Stomach (tissue), 9 donors: ENCODE results near the gene STX2. TPM values are rescaled to one million over a fixed set of nuclear protein-coding genes. Genes with fewer than 3 reads are reported as not detected.
"Not testable (repeated sequence)": the region's sequence is repeated elsewhere in the genome, so short reads cannot be mapped to it uniquely, and the experiment has no call there.

Experiments
- DNase-seq, 2 donors: peaks; one replicate each; pipeline versions ENCODE4 v3.0.0 to v3.0.0-alpha.2; 2013 to 2019
- H3K27ac ChIP-seq, 5 donors: fragments of 200-600 bp in 4 of 5; sonication (generic) in 4 of 5; one replicate each; pipeline ENCODE4 v1.5.1; 2013 to 2019; ENCODE audit warnings: mild to moderate bottlenecking in 1 of 5, moderate library complexity in 1 of 5
- H3K27me3 ChIP-seq, 3 donors: fragments of 200-600 bp; sonication (generic); one replicate each; pipeline ENCODE4 v1.5.1; 2017 to 2019; ENCODE audit warnings: mixed run types in 1 of 3
- H3K36me3 ChIP-seq, 4 donors: fragments of 200-600 bp; sonication (generic); 1 replicate in 3 of 4; 2 replicates in 1 of 4; pipeline ENCODE4 v1.5.1; 2016 to 2019
- H3K4me1 ChIP-seq, 4 donors: fragments of 200-600 bp; sonication (generic); one replicate each; pipeline ENCODE4 v1.5.1; 2016 to 2019
- H3K4me3 ChIP-seq, 4 donors: fragments of 200-600 bp; sonication (generic) in 3 of 4; one replicate each; pipeline ENCODE4 v1.5.1; 2016 to 2019; ENCODE audit warnings: mild to moderate bottlenecking in 1 of 4
- H3K9me3 ChIP-seq, 4 donors: fragments of 200-600 bp; sonication (generic); one replicate each; pipeline ENCODE4 v1.5.1; 2016 to 2019
- CTCF ChIP-seq, 7 experiments: fragments of 450-650 bp in 4 of 7; fragments of 200-600 bp in 3 of 7; sonication (generic) in 3 of 7; IDR thresholded peaks; one replicate each; pipeline ENCODE4 v1.5.1; 2016 to 2019; ENCODE audit warnings: antibody characterized with exemption in 7 of 7, control low read depth in 2 of 7, mild to moderate bottlenecking in 1 of 7
- EP300 ChIP-seq: sonication (generic); formaldehyde crosslinking; IDR thresholded peaks from one replicate; pipeline ENCODE4 v1.6.1; 2017; ENCODE audit warnings: antibody characterized with exemption
- POLR2A ChIP-seq, 4 donors: fragments of 450-650 bp; IDR thresholded peaks; one replicate each; pipeline ENCODE4 v1.6.1; 2016; ENCODE audit warnings: antibody characterized with exemption in 4 of 4, control low read depth in 2 of 4, mild to moderate bottlenecking in 1 of 4, moderate library complexity in 1 of 4
- POLR2AphosphoS5 ChIP-seq, 3 donors: sonication (generic); formaldehyde crosslinking; IDR thresholded peaks; one replicate each; pipeline ENCODE4 v1.6.1; 2016; ENCODE audit warnings: antibody characterized with exemption in 3 of 3
- WGBS, 5 donors: extraction: QIAGEN DNeasy Blood & Tissue Kit in 3 of 5; methylation state at CpG; one replicate each; pipeline versions ENCODE4 v1.1.5 to v1.1.7; 2013 to 2018; 5-methylcytosine and 5-hydroxymethylcytosine counted together
- intact Hi-C: fragments of 100-400 bp; cut with DNase I; formaldehyde crosslinking; loops from one replicate; pipeline ENCODE4 v1.15.1; 2023; ENCODE audit warnings: low total_unique reads
- polyA plus RNA-seq, 3 donors: library from polyadenylated mRNA; stranded (reverse); fragments of 200-250 nt; gene quantifications; one replicate each; pipeline ENCODE4 v1.2.3, GENCODE V29; 2013
- total RNA-seq, 5 donors: library from RNA; depleted of rRNA; stranded (reverse); fragments of >200 nt; gene quantifications; one replicate each; pipeline versions ENCODE4 v1.1.0 to v1.2.3, GENCODE V29; 2014 to 2016
- donor health status: healthy with polysubstance abuse.
- donor health status: Bipolar disorder and iron deficiency.
- donor health status: healthy.

Gene STX2
- total and polyA plus RNA-seq, 8 donors: 5.3 to 27.2 (median 8.7) TPM

GRCh38 chr12:130877333-130877732 lies 38.3 kb upstream of the STX2 start:
- H3K27ac ChIP-seq: no peak overlapping the region
- no peaks in the 10 kb centered on the region for H3K9me3 ChIP-seq
- H3K4me3 ChIP-seq: no peak overlapping the region
- H3K27me3 ChIP-seq: no peaks in the 10 kb centered on the region
- WGBS, 5 donors: 81 to 89% (median 86%) methylated on average over 3 of the region's 3 CpGs
- no peak for DNase-seq
- H3K36me3 ChIP-seq: peaks cover 25 to 50% (median 45%) of the 10 kb centered on the region in 4 donors
- peaks cover 8 to 36% (median 22%) of the 10 kb centered on the region in 4 donors for H3K4me1 ChIP-seq
- intact Hi-C loops: no loop called here
- TF ChIP-seq POLR2AphosphoS5 (IDR thresholded peaks at IDR 0.05) (no peak), POLR2A (IDR thresholded peaks at IDR 0.05) (no peak), CTCF (IDR thresholded peaks at IDR 0.05) (no peak), EP300 (no peak)

- peaks cover 25 to 50% (median 45%) of the 10 kb centered on the region in 4 donors for H3K36me3 ChIP-seq
- H3K4me3 ChIP-seq: no peak overlapping the region
- no peaks in the 10 kb centered on the region for H3K27me3 ChIP-seq
- TF ChIP-seq EP300: no peak
- no peak for TF ChIP-seq POLR2A (IDR thresholded peaks at IDR 0.05)
- no peak for TF ChIP-seq POLR2AphosphoS5 (IDR thresholded peaks at IDR 0.05)
- peaks cover 8 to 36% (median 22%) of the 10 kb centered on the region in 4 donors for H3K4me1 ChIP-seq
- no peak overlapping the region for H3K27ac ChIP-seq
- 73 to 80% (median 78%) methylated on average over 3 of the region's 3 CpGs for WGBS, 5 donors
- DNase-seq: no peak
- H3K9me3 ChIP-seq: no peaks in the 10 kb centered on the region
- intact Hi-C loops: no loop called here
Measured at GRCh38 chr12:130876758-130877157, 37.7 kb upstream of the STX2 start.

- Histone ChIP-seq H3K4me1 (peaks cover 11 to 38% (median 24%) of the 10 kb centered on the region in 4 donors), H3K27ac (no peak overlapping the region), H3K4me3 (no peak overlapping the region), H3K27me3 (no peaks in the 10 kb centered on the region), H3K9me3 (no peaks in the 10 kb centered on the region), H3K36me3 (peaks cover 25 to 50% (median 45%) of the 10 kb centered on the region in 4 donors)
- DNase-seq: no peak
- TF ChIP-seq POLR2A (IDR thresholded peaks at IDR 0.05): no peak
- no peak for TF ChIP-seq EP300
- TF ChIP-seq POLR2AphosphoS5 (IDR thresholded peaks at IDR 0.05): no peak
- no peak for TF ChIP-seq CTCF (IDR thresholded peaks at IDR 0.05)
- intact Hi-C loops: no loop called here
Measured at GRCh38 chr12:130876297-130876696, 37.2 kb upstream of the STX2 start.

GRCh38 chr12:130875708-130876107 lies 36.7 kb upstream of the STX2 start:
- H3K36me3 ChIP-seq: peaks cover 25 to 50% (median 45%) of the 10 kb centered on the region in 4 donors
- H3K4me1 ChIP-seq: peaks cover 15 to 44% (median 30%) of the 10 kb centered on the region in 4 donors
- WGBS, 5 donors: 80 to 90% (median 88%) methylated on average over 11 of the region's 11 CpGs
- DNase-seq, H3K27ac ChIP-seq, H3K4me3 ChIP-seq, intact Hi-C loops, H3K9me3 ChIP-seq, H3K27me3 ChIP-seq: not testable (repeated sequence)

GRCh38 chr12:130875193-130875592 lies 36.1 kb upstream of the STX2 start:
- 82 to 89% (median 86%) methylated on average over 5 of the region's 5 CpGs for WGBS, 5 donors
- Histone ChIP-seq H3K27me3 (no peaks in the 10 kb centered on the region), H3K27ac (no peak overlapping the region), H3K36me3 (peaks cover 25 to 50% (median 45%) of the 10 kb centered on the region in 4 donors), H3K4me3 (no peak overlapping the region), H3K4me1 (peaks cover 15 to 45% (median 29%) of the 10 kb centered on the region in 4 donors), H3K9me3 (no peaks in the 10 kb centered on the region)
- no peak for DNase-seq
- intact Hi-C loops: no loop called here
- TF ChIP-seq POLR2A (IDR thresholded peaks at IDR 0.05): no peak
- TF ChIP-seq CTCF (IDR thresholded peaks at IDR 0.05): no peak
- TF ChIP-seq EP300: no peak
- TF ChIP-seq POLR2AphosphoS5 (IDR thresholded peaks at IDR 0.05): no peak
